Lower leg skin (tissue), 3 donors: ENCODE results near the gene KCNMA1.

Source experiments
- CTCF ChIP-seq, 3 donors: fragments of 450-650 bp; IDR thresholded peaks; one replicate each; pipeline ENCODE4 v1.5.1; 2016; ENCODE audit warnings: antibody characterized with exemption in 3 of 3, mild to moderate bottlenecking in 3 of 3, moderate library complexity in 2 of 3
- POLR2A ChIP-seq, 2 donors: fragments of 450-650 bp; IDR thresholded peaks; one replicate each; pipeline ENCODE4 v1.6.1; 2016 to 2017; ENCODE audit warnings: antibody characterized with exemption in 2 of 2, mild to moderate bottlenecking in 1 of 2, moderate library complexity in 1 of 2

- TF ChIP-seq CTCF (IDR thresholded peaks at IDR 0.05) (no peak), POLR2A (IDR thresholded peaks at IDR 0.05) (no peak)
These were observed 664.3 kb downstream of the KCNMA1 start for GRCh38 chr10:76973091-76974016.
